NCI-H1417 treated with DMSO at 0.1 percent for 48 hours (cell line): Measurements from ENCODE around the gene EXPH5.
"Not testable (repeated sequence)": the region's sequence is repeated elsewhere in the genome, so short reads cannot be mapped to it uniquely, and the experiment has no call there.

Source experiments
- DNase-seq: peaks from one replicate; lab custom pipeline; 2025; lab: John Stamatoyannopoulos, UW

EXPH5 gene

GRCh38 chr11:108606070-108606469, 12.5 kb upstream of the EXPH5 start:
- DNase-seq: no peak

- DNase-seq: not testable (repeated sequence)
These were observed 9.2 kb upstream of the EXPH5 start for GRCh38 chr11:108602818-108603217.

GRCh38 chr11:108601150-108601549, 7.6 kb upstream of the EXPH5 start:
- no peak for DNase-seq

- DNase-seq: no peak
These were observed 6.4 kb upstream of the EXPH5 start for GRCh38 chr11:108599978-108600377.

GRCh38 chr11:108597736-108598355, 4.3 kb upstream of the EXPH5 start:
- DNase-seq: no peak

GRCh38 chr11:108596701-108597100, 3.1 kb upstream of the EXPH5 start:
- DNase-seq: no peak

- no peak for DNase-seq
These were observed 411 bp upstream of the EXPH5 start for GRCh38 chr11:108593923-108594434.

GRCh38 chr11:108592591-108593213, 866 bp downstream of the EXPH5 start:
- DNase-seq: no peak

- DNase-seq: no peak
These were observed 1.7 kb downstream of the EXPH5 start for GRCh38 chr11:108591893-108592292.

- DNase-seq: no peak
These were observed 4.4 kb downstream of the EXPH5 start for GRCh38 chr11:108589136-108589535.

GRCh38 chr11:108588287-108588686, 5.3 kb downstream of the EXPH5 start:
- no peak for DNase-seq

- DNase-seq: no peak
These were observed 6.5 kb downstream of the EXPH5 start for GRCh38 chr11:108587109-108587508.

- DNase-seq: no peak
These were observed 7.0 kb downstream of the EXPH5 start for GRCh38 chr11:108586600-108586999.

- not testable (repeated sequence) for DNase-seq
These were observed 7.4 kb downstream of the EXPH5 start for GRCh38 chr11:108586185-108586584.

GRCh38 chr11:108584973-108585372, 8.6 kb downstream of the EXPH5 start:
- DNase-seq: no peak

- no peak for DNase-seq
These were observed 12.9 kb downstream of the EXPH5 start for GRCh38 chr11:108580645-108581044.

- DNase-seq: no peak
These were observed 13.5 kb downstream of the EXPH5 start for GRCh38 chr11:108580043-108580442.

- DNase-seq: no peak
These were observed 17.0 kb downstream of the EXPH5 start for GRCh38 chr11:108576523-108576922.

- no peak for DNase-seq
These were observed 18.9 kb downstream of the EXPH5 start for GRCh38 chr11:108574675-108575074.

GRCh38 chr11:108571001-108571400, 22.6 kb downstream of the EXPH5 start:
- no peak for DNase-seq

- no peak for DNase-seq
These were observed 23.7 kb downstream of the EXPH5 start for GRCh38 chr11:108569896-108570295.

- no peak for DNase-seq
These were observed 25.2 kb downstream of the EXPH5 start for GRCh38 chr11:108568195-108568858.

GRCh38 chr11:108565653-108566052, 27.9 kb downstream of the EXPH5 start:
- no peak for DNase-seq
